HepG2 (cell line): Measurements from ENCODE around the gene ADAM10. TPM values are rescaled to one million over a fixed set of nuclear protein-coding genes. Genes with fewer than 3 reads are reported as not detected.

ENCODE experiments used
- ATAC-seq: fragments of 200-7000 bp; cut with Tn5 transposase; 3 replicates; pipeline ENCODE4 v1.9.1; 2020; ENCODE audit warnings: mild to moderate bottlenecking, moderate library complexity
- BruUV-seq: library from RNA; stranded (reverse); fragments of 400-500 nt; replicated peaks from 2 replicates; lab custom pipeline; 2021; lab: Mats Ljungman, UMichigan
- CTCF ChIA-PET: fragments of 300-600 bp; formaldehyde crosslinking; extraction: SDS; loops from one replicate; lab custom pipeline; 2021; ENCODE audit warnings: low total read pairs, inconsistent platforms, low intra/inter-chr PET ratio; lab: Yijun Ruan, JAX
- POLR2A ChIA-PET: fragments of 350-600 bp; sonication (Branson Sonifier 250); formaldehyde crosslinking; loops from one replicate; lab custom pipeline; 2020; ENCODE audit warnings: antibody characterized with exemption, inconsistent platforms; lab: Yijun Ruan, JAX
- DNase-seq: peaks from one replicate; pipeline ENCODE4 v3.0.0-alpha.2; 2015; ENCODE audit warnings: low spot score
- FAIRE-seq: peaks from 3 replicates; lab custom pipeline; 2011; peaks lifted over from hg19 to GRCh38; lab: Jason Lieb, UNC
- H2AFZ ChIP-seq: one replicate; pipeline ENCODE4 v1.6.1; 2011; ENCODE audit warnings: low read length, inconsistent platforms
- H3K27ac ChIP-seq: fragments of 300-600 bp; 3 replicates; pipeline ENCODE4 v1.8.0; 2011; ENCODE audit warnings: mixed run types, mild to moderate bottlenecking, mixed read lengths, low read length, inconsistent platforms; ENCODE audit not compliant: insufficient read depth; ENCODE audit errors: extremely low read length
- H3K27me3 ChIP-seq, 2 experiments: fragments of 200-600 bp in 1 of 2; 2 replicates in 1 of 2; 3 replicates in 1 of 2; pipeline versions ENCODE4 v1.6.0 to v1.8.0; 2011; ENCODE audit warnings: low read length in 2 of 2, mild to moderate bottlenecking in 2 of 2, moderate library complexity in 2 of 2, inconsistent platforms in 1 of 2; ENCODE audit not compliant: insufficient read depth in 2 of 2, control insufficient read depth in 1 of 2
- H3K36me3 ChIP-seq, 2 experiments: fragments of 200-600 bp in 1 of 2; replicated peaks in 1 of 2; 2 replicates in 1 of 2; 3 replicates in 1 of 2; pipeline versions ENCODE4 v1.5.1 to v1.8.0; 2011; ENCODE audit warnings: low read length in 2 of 2, inconsistent platforms in 1 of 2; ENCODE audit not compliant: insufficient read depth in 2 of 2, control insufficient read depth in 1 of 2
- H3K4me1 ChIP-seq: 2 replicates; pipeline ENCODE4 v1.5.1; 2012; ENCODE audit warnings: low read length, inconsistent platforms; ENCODE audit not compliant: insufficient read depth
- H3K4me2 ChIP-seq: 2 replicates; pipeline ENCODE4 v1.6.0; 2011; ENCODE audit warnings: low read depth, low read length, inconsistent platforms
- H3K4me3 ChIP-seq, 3 experiments: fragments of 200-600 bp in 1 of 3; sonication (generic), shearing (Covaris generic) in 1 of 3; replicated peaks in 1 of 3; 2 replicates each; pipeline ENCODE4 v1.5.1; 2011 to 2016; ENCODE audit warnings: low read length in 3 of 3, inconsistent platforms in 2 of 3, low read depth in 2 of 3, mild to moderate bottlenecking in 2 of 3, control low read depth in 1 of 3, mixed read lengths in 1 of 3; ENCODE audit not compliant: insufficient read depth in 1 of 3
- H3K79me2 ChIP-seq: one replicate; pipeline ENCODE4 v1.6.1; 2011; ENCODE audit warnings: low read length, inconsistent platforms; ENCODE audit not compliant: insufficient read depth
- H3K9ac ChIP-seq: 2 replicates; pipeline ENCODE4 v1.6.0; 2011; ENCODE audit warnings: mild to moderate bottlenecking, low read depth, low read length, inconsistent platforms; ENCODE audit not compliant: insufficient read depth
- H3K9me3 ChIP-seq: 2 replicates; pipeline ENCODE4 v1.5.1; 2012; ENCODE audit warnings: mild to moderate bottlenecking, low read length
- H4K20me1 ChIP-seq: 2 replicates; pipeline ENCODE4 v1.6.0; 2011; ENCODE audit warnings: inconsistent platforms, mild to moderate bottlenecking, low read length, moderate library complexity; ENCODE audit not compliant: insufficient read depth
- ARID2 ChIP-seq: sonication (generic); formaldehyde crosslinking; IDR thresholded peaks from 2 replicates; pipeline ENCODE4 v1.8.1; 2022; ENCODE audit warnings: mild to moderate bottlenecking, missing genetic modification reagents, borderline replicate concordance
- CEBPG ChIP-seq: IDR thresholded peaks from 2 replicates; pipeline ENCODE4 v1.6.1; 2016
- ZNF274 ChIP-seq: sonication (generic); formaldehyde crosslinking; IDR thresholded peaks from 2 replicates; pipeline ENCODE4 v1.5.1; 2020; ENCODE audit warnings: mild to moderate bottlenecking, missing genetic modification reagents
- ZNF432 ChIP-seq: sonication (generic); formaldehyde crosslinking; IDR thresholded peaks from 2 replicates; pipeline ENCODE4 v1.5.0; 2020; ENCODE audit warnings: missing genetic modification reagents, mild to moderate bottlenecking, borderline replicate concordance
- ZSCAN31 ChIP-seq: sonication (generic); formaldehyde crosslinking; IDR thresholded peaks from 2 replicates; pipeline ENCODE4 v1.5.0; 2020; ENCODE audit warnings: low read depth, mild to moderate bottlenecking, missing genetic modification reagents
- WGBS: methylation state at CpG from one replicate; pipeline ENCODE4 v1.1.6; 2017; ENCODE audit warnings: low lambda C conversion rate; 5-methylcytosine and 5-hydroxymethylcytosine counted together
- in situ Hi-C: cut with HindIII; loops from 2 replicates; pipeline ENCODE4 v1.10.0; 2017; ENCODE audit warnings: low pct_unique_long_range_greater_than_20kb; ENCODE audit not compliant: extremely low pct_ligation_motif_present
- intact Hi-C: fragments of 100-400 bp; cut with micrococcal nuclease; formaldehyde crosslinking; loops from one replicate; pipeline ENCODE4 v1.10.0; 2022; ENCODE audit not compliant: unreplicated experiment
- polyA plus RNA-seq, 8 experiments: library from polyadenylated mRNA; depleted of rRNA in 3 of 8; stranded (reverse) in 7 of 8; unstranded in 1 of 8; fragments of >200 nt; fragmentation: Illumina TruSeq in 4 of 8; extraction: Trizol in 4 of 8; gene quantifications; 2 replicates each; pipeline versions ENCODE4 v1.2.1 to v1.2.3, GENCODE V29; 2011 to 2016; ENCODE audit warnings: low read depth in 4 of 8, missing spikeins in 1 of 8, mixed read lengths in 1 of 8; ENCODE audit not compliant: insufficient read depth in 1 of 8
- total RNA-seq, 5 experiments: library from RNA; depleted of rRNA; stranded (reverse); fragments of >200 nt; fragmentation: Illumina TruSeq; extraction: Trizol; gene quantifications; 2 replicates each; pipeline ENCODE4 v1.2.3, GENCODE V29; 2016; ENCODE audit warnings: low read depth in 1 of 5
- TF ChIP-seq, protein P1 (sequence below): IDR thresholded peaks from 2 replicates; pipeline ENCODE4 v1.6.1; 2016; ENCODE audit warnings: low read depth, borderline replicate concordance

The ADAM10 gene
- total and polyA plus RNA-seq, 2 of the 13 experiments (the other 11 are each of a cell fraction or from before 2014, with no cell fraction given): 92.7 to 125 TPM

DNA sequence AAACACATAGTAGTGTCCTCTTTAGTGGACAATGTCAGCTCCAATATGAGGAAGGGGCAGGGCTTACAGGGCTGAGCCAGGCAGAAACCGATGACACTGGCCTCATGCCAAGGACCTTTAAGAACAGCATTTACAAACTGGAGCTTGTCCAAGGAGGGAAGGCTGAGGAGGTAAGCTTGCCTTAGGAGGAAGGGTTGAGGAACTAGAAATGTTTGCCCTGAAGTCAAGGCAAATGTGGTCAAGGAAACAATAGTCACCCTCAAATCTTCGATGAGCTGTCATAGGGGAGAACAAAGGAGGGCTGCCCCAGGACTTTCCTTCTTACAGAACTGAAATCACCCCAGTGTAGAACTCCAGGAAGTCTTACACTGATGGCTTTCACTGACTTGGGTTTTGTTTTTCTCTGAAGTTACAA is 181.3 kb downstream of the ADAM10 start:
- H3K36me3 ChIP-seq: no peaks in the 10 kb centered on the region; a peak in 1 of 5 replicates
- no peaks in the 10 kb centered on the region for H3K79me2 ChIP-seq
- ChIA-PET CTCF (no interaction called here), POLR2A (interaction anchor here (0.9 kb wide), 1 partner anchor 16 kb away, joined by 3 read pairs; no protein-coding TSS in a partner anchor)
- no peak for DNase-seq
- WGBS: 73% methylated on average over 2 of the region's 2 CpGs
- H3K9ac ChIP-seq: no peak overlapping the region
- no peak for FAIRE-seq
- intact Hi-C loops (no loop called here), in situ Hi-C loops (no loop called here)
- TF ChIP-seq, protein P1, sequence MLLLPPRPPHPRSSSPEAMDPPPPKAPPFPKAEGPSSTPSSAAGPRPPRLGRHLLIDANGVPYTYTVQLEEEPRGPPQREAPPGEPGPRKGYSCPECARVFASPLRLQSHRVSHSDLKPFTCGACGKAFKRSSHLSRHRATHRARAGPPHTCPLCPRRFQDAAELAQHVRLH: no peak
- TF ChIP-seq ZNF274 (no peak), ARID2 (CRISPR knock-in tag) (no peak), ZNF432 (CRISPR knock-in tag) (no peak)
- no peak overlapping the region for H3K4me2 ChIP-seq
- no peak for ATAC-seq
- H4K20me1 ChIP-seq: no peaks in the 10 kb centered on the region
- H3K27ac ChIP-seq: no peak overlapping the region
- H3K4me1 ChIP-seq: peaks cover 17% of the 10 kb centered on the region; the same call in 1 of the 2 replicates
- no peak overlapping the region for H2AFZ ChIP-seq
- H3K9me3 ChIP-seq: no peaks in the 10 kb centered on the region
- no peak overlapping the region for H3K4me3 ChIP-seq
- no peaks in the 10 kb centered on the region for H3K27me3 ChIP-seq
- BruUV-seq: no TSS peak

DNA sequence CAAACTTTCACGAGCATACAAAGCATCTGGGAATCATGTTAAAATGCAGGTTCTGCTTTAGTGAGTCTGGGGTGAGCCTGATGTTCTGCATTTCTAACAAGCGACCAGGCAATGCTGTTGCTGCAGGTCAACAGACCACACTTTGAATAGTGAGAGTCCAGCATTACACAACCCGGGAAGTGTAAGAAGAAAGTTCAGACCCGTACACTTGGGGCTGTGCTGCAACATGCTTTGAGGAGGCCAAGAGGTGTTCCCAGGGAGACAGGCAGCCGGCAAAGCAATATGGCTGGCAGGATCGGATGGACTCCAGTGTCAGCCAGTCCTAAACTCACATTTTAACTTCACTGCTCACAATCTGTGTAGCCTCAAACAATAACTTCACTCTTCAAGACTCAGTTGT is 183.5 kb downstream of the ADAM10 start:
- H3K4me2 ChIP-seq: no peak overlapping the region
- no peak overlapping the region for H3K9ac ChIP-seq
- H3K27ac ChIP-seq: no peak overlapping the region
- H3K4me1 ChIP-seq: peaks cover 22% of the 10 kb centered on the region
- no peak overlapping the region for H3K4me3 ChIP-seq
- CTCF ChIA-PET: no interaction called here
- no peaks in the 10 kb centered on the region for H3K79me2 ChIP-seq
- no peaks in the 10 kb centered on the region for H3K9me3 ChIP-seq
- intact Hi-C loops (no loop called here), in situ Hi-C loops (no loop called here)
- no TSS peak for BruUV-seq
- no peak for FAIRE-seq
- POLR2A ChIA-PET: no interaction called here
- DNase-seq: no peak
- no peak overlapping the region for H2AFZ ChIP-seq
- no peak for ATAC-seq
- WGBS: 87% methylated on average over 4 of the region's 6 CpGs
- H4K20me1 ChIP-seq: no peaks in the 10 kb centered on the region
- no peak for TF ChIP-seq ZSCAN31 (CRISPR knock-in tag)
- TF ChIP-seq CEBPG (CRISPR knock-in tag): 0 out of 2 replicates have a peak, but pooled peaks have one; percentile 16
- H3K27me3 ChIP-seq: no peaks in the 10 kb centered on the region
- H3K36me3 ChIP-seq: no peaks in the 10 kb centered on the region; a peak in 1 of 5 replicates
